ENCODE data around the gene RXRG.

RXRG gene

DNA sequence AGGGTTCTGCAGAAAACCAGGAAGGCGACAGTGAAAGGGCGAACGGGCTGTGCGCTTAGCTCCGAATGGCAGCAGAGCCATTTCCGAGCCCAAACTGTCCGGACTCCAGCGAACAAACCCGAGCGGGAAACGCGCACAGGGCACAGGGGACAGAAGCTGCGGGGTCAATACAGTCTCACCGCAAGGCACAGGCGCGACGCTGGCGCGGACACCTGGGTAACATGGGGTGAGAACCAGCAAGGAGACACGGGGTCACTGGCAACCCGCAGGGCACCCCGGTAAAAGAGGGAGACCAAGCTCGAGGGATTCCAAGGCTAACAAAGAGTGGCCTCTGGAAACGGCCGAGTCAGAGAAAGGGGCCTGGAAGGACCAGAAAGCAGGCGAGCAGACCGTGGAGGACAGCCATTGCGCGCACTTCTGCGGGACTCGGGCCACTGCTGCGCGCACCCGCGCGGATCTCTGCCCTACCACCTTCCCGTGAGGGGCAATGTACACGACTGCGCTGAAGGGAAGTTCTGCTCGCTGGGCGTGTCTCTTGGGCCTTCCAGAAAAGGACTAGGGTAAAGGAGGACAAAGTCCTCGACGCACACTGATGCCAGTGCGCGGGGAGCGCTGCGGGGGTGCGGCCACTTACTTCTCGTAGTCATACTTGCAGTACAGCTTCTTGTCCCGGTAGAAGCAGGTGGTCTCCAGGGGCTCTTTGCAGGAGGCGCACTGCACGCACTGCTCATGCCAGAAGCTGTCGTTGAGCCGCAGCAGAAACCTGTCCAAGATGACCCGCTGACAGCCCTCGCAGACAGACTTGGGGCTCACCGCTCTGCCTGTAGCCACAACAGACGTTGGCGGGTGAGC, 92.3 kb downstream of the RXRG start:
- H3K4me2 ChIP-seq (ENCODE audit: low read length): no peak overlapping the region
- no peaks in the 10 kb centered on the region for H4K20me1 ChIP-seq (ENCODE audit: insufficient read depth, low read length)
- no peaks in the 10 kb centered on the region for H3F3A ChIP-seq (ENCODE audit: insufficient read depth, low read length)
- no peaks in the 10 kb centered on the region for H3K9me2 ChIP-seq (ENCODE audit: low read depth, low read length)
- no peak overlapping the region for H3K9ac ChIP-seq (ENCODE audit: low read length)
- H3K79me2 ChIP-seq (ENCODE audit: insufficient read depth, low read length): no peaks in the 10 kb centered on the region
- H3K4me3 ChIP-seq (ENCODE audit: low read depth, low read length, poor library complexity, severe bottlenecking): no peak overlapping the region
- TF ChIP-seq, protein P1, sequence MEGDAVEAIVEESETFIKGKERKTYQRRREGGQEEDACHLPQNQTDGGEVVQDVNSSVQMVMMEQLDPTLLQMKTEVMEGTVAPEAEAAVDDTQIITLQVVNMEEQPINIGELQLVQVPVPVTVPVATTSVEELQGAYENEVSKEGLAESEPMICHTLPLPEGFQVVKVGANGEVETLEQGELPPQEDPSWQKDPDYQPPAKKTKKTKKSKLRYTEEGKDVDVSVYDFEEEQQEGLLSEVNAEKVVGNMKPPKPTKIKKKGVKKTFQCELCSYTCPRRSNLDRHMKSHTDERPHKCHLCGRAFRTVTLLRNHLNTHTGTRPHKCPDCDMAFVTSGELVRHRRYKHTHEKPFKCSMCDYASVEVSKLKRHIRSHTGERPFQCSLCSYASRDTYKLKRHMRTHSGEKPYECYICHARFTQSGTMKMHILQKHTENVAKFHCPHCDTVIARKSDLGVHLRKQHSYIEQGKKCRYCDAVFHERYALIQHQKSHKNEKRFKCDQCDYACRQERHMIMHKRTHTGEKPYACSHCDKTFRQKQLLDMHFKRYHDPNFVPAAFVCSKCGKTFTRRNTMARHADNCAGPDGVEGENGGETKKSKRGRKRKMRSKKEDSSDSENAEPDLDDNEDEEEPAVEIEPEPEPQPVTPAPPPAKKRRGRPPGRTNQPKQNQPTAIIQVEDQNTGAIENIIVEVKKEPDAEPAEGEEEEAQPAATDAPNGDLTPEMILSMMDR (IDR thresholded peaks at IDR 0.05; ENCODE audit: low read length): no peak
- no peak for TF ChIP-seq EZH2 (IDR thresholded peaks at IDR 0.05; ENCODE audit: borderline replicate concordance, low read length)
- no peak overlapping the region for H2AFZ ChIP-seq (ENCODE audit: low read length)
- no peaks in the 10 kb centered on the region for H3K36me3 ChIP-seq (ENCODE audit: insufficient read depth, low read length)
- H3K9me3 ChIP-seq (ENCODE audit: low read length): no peaks in the 10 kb centered on the region
- H3K27ac ChIP-seq (ENCODE audit: low read depth, low read length, poor library complexity, severe bottlenecking): no peak overlapping the region
- H3K27me3 ChIP-seq (ENCODE audit: insufficient read depth, low read length): peaks cover 9% of the 10 kb centered on the region; the same call in 1 of the 2 replicates
- no peaks in the 10 kb centered on the region for H3K4me1 ChIP-seq (ENCODE audit: insufficient read depth, low read length, severe bottlenecking)

DNA sequence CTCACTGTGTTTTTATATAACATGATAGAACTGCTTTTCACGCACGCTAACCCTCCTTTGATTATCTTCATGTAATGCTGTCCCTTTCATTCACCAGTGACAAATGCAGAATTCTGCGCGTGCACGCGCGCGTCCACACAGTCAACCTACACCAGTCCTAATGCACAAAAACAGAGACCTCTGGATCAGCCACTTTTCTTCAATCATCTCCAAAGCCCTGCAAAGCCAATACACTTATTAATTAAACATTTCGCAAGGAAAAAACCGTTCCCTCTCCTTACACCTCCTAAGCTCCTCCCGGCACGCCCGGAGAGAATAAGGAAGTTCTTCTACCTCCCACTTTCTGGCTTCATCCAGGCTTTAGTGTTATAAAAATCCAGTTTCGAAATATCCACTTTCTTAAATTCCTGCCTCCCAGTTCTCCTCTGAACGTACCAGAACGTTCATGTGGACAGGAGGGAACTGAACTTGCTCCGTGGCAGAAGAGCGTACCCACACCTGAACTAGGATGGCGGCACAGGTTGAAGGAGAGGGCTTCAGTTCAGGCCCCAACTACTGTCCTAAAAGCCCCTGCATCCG, 93.0 kb downstream of the RXRG start:
- no peaks in the 10 kb centered on the region for H3K79me2 ChIP-seq (ENCODE audit: insufficient read depth, low read length)
- no peaks in the 10 kb centered on the region for H3F3A ChIP-seq (ENCODE audit: insufficient read depth, low read length)
- H3K36me3 ChIP-seq (ENCODE audit: insufficient read depth, low read length): no peaks in the 10 kb centered on the region
- H3K4me1 ChIP-seq (ENCODE audit: insufficient read depth, low read length, severe bottlenecking): no peaks in the 10 kb centered on the region
- no peak for TF ChIP-seq EZH2 (IDR thresholded peaks at IDR 0.05; ENCODE audit: borderline replicate concordance, low read length)
- TF ChIP-seq, protein P1 (IDR thresholded peaks at IDR 0.05; ENCODE audit: low read length): no peak
- H3K4me2 ChIP-seq (ENCODE audit: low read length): no peak overlapping the region
- H3K4me3 ChIP-seq (ENCODE audit: low read depth, low read length, poor library complexity, severe bottlenecking): no peak overlapping the region
- H3K9me3 ChIP-seq (ENCODE audit: low read length): no peaks in the 10 kb centered on the region
- no peak overlapping the region for H3K9ac ChIP-seq (ENCODE audit: low read length)
- 0 out of 2 replicates have a peak, but pooled peaks cover 5% of the 10 kb centered on the region for H3K27me3 ChIP-seq (ENCODE audit: insufficient read depth, low read length)
- H3K27ac ChIP-seq (ENCODE audit: low read depth, low read length, poor library complexity, severe bottlenecking): no peak overlapping the region
- no peaks in the 10 kb centered on the region for H3K9me2 ChIP-seq (ENCODE audit: low read depth, low read length)
- H4K20me1 ChIP-seq (ENCODE audit: insufficient read depth, low read length): no peaks in the 10 kb centered on the region
- no peak overlapping the region for H2AFZ ChIP-seq (ENCODE audit: low read length)
